HG02973 (cell line): ENCODE measurements around the gene SNRNP35.
"Not testable (repeated sequence)": the region's sequence is repeated elsewhere in the genome, so short reads cannot be mapped to it uniquely, and the experiment has no call there.

Experiments
- ATAC-seq: cut with Tn5 transposase; IDR thresholded peaks from one replicate; pipeline ENCODE4 v1.9.1; 2021; ENCODE audit warnings: moderate library complexity; ENCODE audit not compliant: unreplicated experiment

SNRNP35 gene

DNA sequence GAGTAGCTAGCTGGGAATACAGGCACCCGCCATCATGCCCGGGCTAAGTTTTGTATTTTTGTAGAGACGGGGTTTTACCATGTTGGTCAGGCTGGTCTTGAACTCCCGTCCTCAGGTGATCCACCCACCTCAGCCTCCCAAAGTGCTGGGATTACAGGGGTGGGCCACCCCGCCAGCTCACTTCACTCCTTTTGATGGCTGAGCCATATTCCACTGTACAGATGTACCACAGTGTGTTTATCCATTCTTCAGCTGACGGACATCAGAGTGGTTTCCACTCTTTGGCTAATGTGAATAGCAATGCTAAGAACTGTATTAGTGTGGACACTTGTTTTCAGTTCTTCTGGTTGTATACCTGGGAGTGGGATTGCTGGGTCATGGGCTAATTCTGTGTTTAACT lies 29.5 kb downstream of the SNRNP35 start:
- ATAC-seq = no peak

DNA sequence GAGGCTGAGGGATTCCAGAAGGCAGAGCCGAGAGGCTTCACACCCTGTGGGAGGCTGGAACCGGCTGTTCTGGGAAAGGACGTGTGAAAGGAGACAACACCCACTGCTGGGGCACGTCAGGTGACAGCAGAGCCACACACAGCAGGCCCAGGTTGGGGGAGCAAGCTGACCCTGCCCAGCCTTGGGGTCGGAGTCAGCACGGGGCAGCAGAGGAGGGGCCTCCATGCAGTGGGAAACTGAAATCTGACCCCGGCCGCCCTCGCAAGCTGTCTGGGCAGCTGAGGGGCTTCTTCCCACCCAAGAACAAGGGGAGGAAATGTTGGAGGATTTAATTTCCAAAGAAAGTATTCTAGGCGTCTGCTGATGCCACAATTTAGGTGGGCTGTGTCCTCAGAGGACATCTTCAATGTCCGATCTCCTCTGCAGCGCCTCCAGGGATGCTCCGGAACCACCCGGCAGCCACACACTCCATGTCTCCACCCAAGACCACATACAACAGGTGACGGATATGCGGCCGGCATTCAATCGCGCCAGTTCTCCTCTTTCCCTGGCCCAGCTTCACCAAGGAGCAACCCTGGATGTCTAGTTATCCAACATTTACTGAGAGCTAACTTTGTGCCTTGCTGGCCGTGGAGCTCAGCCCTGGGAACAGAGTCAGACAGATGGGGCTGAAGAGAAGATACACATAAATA lies 30.7 kb downstream of the SNRNP35 start:
- ATAC-seq = no peak

GRCh38 chr12:123489580-123489979 lies 31.6 kb downstream of the SNRNP35 start:
- no peak for ATAC-seq

DNA sequence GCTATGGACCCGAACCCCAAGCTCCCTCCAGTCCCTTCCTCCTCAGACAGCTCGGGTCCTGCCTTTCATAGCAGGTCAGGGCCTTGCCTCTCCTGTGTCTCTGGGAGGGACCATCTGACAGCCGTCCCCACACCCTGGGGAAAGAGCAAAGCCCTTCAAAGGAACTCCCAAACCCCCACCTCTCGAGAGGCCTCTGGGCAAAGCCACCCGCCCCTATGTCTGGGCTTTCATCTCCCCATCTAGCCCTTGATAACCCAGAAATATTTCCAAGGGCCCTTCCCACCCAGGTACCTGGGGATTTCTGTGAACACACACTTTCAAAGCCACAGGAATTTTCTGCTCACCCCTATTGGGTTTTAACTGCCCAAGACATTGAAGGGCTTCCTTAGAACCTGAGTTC lies 32.1 kb downstream of the SNRNP35 start:
- no peak for ATAC-seq

DNA sequence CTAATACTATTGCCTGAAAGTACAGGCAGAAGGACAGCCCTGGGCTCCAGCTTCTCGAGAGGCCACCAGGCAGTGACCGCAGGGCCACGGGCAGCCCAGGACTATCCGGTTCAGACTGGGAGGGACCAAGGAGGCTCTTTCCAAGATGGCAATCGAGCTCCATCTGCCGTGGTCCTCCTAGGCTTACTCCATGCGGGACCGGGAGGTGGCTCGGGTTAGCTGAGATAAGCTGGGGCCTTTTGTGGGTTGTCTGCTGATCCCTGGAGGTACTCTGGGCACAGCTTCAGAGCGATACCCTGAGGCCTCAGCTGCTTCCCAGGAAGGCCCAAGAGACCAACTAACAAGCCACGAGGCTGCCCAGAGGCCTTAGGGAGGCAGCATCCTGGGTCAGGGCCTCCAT lies 33.1 kb downstream of the SNRNP35 start:
- ATAC-seq = no peak

- ATAC-seq = no peak
Observed at GRCh38 chr12:123491481-123491880, 33.5 kb downstream of the SNRNP35 start.

DNA sequence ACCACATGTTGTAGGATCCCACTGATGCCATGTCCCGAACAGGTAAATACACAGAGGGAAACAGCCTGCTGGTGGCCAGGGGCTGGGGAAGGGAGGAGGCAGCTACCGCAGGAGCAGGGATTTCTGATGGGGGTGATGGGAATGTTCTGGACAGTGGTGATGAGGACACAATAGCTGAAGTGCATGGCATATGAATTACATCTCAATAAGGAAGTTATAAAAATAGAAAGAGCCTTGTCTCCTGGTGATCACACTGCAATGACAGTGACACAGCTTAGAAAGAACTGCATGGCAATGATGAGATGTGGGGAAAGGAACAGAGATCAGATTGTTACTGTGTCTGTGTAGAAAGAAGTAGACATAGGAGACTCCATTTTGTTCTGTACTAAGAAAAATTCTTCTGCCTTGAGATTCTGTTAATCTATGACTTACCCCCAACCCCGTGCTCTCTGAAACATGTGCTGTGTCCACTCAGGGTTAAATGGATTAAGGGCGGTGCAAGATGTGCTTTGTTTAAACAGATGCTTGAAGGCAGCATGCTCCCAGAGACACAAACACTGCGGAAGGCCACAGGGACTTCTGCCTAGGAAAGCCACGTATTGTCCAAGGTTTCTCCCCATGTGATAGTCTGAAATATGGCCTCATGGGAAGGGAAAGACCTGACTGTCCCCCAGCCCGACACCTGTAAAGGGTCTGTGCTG lies 34.5 kb downstream of the SNRNP35 start:
- not testable (repeated sequence) for ATAC-seq

DNA sequence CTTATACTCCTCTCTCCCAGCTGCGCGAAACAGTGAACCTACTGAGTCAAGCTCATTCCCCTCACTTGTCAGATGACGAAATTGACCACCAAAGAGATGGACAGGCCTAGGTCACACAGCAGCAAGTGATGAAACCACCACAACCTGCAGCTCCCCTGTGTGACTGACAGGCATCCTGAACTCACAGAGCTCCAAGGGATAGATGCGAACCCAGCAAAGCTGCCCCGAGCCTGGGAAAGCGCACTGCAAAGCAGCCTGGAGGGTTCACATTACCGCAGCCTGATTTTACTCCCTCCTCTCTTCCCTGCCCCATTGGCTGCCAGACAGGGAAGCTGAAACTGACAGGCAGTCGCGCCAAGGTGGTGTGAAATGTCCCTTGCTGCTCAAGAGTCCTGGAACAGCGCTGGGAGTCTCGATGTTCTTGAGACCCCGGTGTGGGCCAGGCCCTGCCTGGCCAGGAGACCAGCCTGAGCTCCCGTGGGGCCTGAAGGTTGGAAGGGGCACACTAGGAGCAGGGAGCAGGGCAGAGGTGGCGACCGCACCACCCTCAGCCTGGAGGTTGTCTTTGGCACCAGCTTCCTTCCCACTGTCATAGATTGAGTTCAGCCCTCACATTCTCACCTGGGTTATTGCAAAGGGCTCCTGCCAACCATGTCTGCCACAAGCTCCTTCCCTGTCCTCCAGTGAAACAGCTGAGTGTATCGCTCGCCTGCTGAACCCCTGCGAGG lies 36.3 kb downstream of the SNRNP35 start:
- ATAC-seq = no peak

DNA sequence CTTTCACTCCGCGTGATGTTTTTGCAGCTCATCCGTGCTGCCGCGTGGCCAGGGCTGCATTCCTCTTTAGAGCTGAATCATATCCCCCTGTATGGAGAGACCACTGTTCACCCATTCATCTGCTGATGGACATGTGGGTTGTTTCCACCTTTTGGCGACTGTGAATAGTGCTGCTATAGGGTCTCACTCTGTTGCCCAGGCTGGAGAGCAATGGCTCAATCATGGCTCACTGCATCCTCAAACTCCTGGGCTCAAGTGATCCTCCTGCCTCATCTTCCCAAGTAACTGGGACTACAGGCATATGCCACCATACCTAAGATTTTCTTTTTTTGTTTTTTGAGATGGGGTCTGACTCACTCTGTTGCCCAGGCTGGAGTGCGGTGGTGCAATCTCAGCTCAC lies 39.1 kb downstream of the SNRNP35 start:
- no peak for ATAC-seq

DNA sequence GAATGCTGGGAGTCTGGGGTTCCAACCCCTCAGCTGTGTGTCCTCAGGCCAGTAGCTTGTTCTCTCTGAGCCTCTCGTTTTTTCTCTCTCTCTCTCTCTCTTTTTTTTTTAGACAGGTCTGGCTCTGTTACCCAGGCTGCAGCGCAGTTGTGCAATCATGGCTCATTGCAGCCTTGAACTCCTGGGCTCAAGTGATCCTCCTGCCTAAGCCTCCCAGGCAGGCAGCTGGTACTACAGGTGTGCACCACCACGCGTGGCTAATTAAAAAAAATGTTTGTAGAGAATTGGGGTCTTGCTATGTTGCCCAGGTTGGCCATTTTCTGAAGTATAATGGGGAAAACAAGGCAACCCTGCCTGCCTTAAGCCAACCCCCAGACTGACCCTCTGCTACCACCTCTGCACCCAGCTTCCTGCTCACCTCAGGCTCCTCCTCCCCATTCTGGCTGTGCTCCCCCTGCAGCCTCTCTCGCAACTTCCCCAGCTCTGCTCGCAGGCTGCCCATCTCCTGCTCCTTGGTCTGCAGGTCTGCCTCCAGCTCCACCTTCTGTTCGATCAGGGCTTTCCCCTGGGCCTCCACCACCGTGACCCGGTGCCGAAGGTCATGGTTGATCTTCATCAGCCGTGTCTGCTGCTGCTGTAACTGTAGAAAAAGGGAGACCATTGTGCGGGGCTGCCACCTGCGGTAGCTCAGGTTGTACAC lies 40.3 kb downstream of the SNRNP35 start:
- no peak for ATAC-seq

DNA sequence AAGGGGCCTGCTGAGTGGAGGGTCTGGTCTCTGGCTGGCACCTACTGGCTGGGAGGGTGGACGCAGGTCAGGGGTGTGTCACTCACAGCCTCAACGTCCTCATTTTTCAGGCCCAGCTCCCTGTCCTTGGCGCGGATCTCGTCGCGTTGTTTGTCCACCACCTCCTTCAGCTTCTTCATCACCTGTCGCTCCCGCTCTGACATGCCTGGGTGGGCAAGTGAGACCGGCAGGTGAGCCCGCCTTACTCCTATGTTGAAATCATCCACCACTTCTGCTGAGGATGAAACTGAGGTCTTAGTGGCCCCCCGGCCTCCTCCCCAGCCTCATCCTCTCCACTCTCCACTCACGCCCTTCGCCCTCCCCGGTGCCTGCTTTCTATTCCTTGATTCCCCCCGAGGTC lies 41.4 kb downstream of the SNRNP35 start:
- no peak for ATAC-seq

DNA sequence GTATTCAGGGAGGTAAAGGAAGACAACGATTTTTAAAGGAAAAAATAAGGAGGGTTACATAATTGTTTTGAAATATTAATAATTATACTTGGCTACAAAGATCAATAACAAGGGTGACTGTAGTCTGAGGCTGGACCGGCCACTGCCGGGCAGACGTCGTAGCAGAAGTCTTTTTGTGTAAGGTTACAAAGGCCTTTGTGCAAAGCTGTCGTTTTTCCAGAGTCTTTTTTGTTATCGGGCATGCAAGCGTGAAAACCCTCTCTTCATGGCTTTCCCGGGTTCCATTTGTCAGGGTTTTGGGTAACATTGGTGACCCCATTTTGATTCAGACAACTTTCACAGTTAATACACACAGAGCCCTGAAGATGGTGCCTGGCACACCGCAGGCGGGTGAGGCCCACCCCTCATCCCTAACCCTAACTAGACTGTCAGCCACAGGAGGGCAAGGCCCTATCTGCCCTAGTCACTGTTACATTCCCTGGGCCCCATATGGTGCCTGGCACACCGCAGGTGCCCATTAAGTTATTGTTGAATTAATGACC lies 44.3 kb downstream of the SNRNP35 start:
- ATAC-seq = no peak

GRCh38 chr12:123506059-123506842 lies 48.3 kb downstream of the SNRNP35 start:
- no peak for ATAC-seq

- no peak for ATAC-seq
Observed at GRCh38 chr12:123506843-123507236, 48.9 kb downstream of the SNRNP35 start.

- ATAC-seq = no peak
Observed at GRCh38 chr12:123512838-123513665, 55.1 kb downstream of the SNRNP35 start.

GRCh38 chr12:123513805-123514204 lies 55.9 kb downstream of the SNRNP35 start:
- no peak for ATAC-seq

- not testable (repeated sequence) for ATAC-seq
Observed at GRCh38 chr12:123514582-123515221, 56.8 kb downstream of the SNRNP35 start.

DNA sequence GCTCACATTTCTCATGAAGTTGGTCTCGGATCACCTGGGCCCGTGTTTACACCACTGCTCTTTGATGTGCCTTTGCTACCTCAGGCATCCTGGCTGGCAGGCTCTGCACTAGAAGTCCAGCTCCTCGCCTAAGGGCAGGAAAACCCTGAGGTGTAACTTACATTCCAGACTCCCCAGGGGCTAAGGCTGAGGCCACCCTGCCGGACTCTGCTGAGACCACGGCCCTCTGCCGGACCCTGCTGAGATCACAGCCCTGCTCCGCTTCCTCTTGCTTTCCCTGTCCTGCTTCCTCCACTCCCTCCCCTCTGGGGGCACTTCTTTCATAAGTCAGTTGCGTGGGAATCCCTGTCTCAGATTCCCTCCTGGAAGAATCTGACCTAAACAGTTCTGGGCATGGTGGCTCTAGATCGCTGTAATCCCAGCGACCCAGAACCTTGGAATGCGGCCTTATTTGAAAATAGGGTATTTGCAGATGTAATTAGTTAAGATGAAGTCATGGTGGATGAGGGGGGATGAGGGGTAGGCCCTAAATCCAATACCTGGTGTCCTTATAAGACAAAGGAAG lies 58.4 kb downstream of the SNRNP35 start:
- ATAC-seq = no peak
